ENCODE data around the gene NAB2.
"Not testable (repeated sequence)": the region's sequence is repeated elsewhere in the genome, so short reads cannot be mapped to it uniquely, and the experiment has no call there.

NAB2 gene

GRCh38 chr12:57110104-57111030, 21.5 kb downstream of the NAB2 start:
- peak; percentile 63 to 73 for DNase-seq (ENCODE audit: low read depth in 2 of 2)

GRCh38 chr12:57111031-57111734, 22.3 kb downstream of the NAB2 start, which contains the start of gene STAT6:
Gene STAT6 (minus strand): TSS chr12:57111362. CDS start chr12:57108278, 3,084 bp downstream.
- DNase-seq (ENCODE audit: low read depth in 2 of 2) = peak; percentile 75 to 81

- no peak for DNase-seq (ENCODE audit: low read depth in 2 of 2)
These were observed 23.8 kb downstream of the NAB2 start for GRCh38 chr12:57112492-57113294.

- DNase-seq (ENCODE audit: low read depth in 2 of 2) = no peak
These were observed 27.8 kb downstream of the NAB2 start for GRCh38 chr12:57116580-57117281.

GRCh38 chr12:57118711-57119271, 29.9 kb downstream of the NAB2 start:
- DNase-seq (ENCODE audit: low read depth in 2 of 2) = no peak

- no peak for DNase-seq (ENCODE audit: low read depth in 2 of 2)
These were observed 30.6 kb downstream of the NAB2 start for GRCh38 chr12:57119294-57120085.

- DNase-seq (ENCODE audit: low read depth in 2 of 2) = not testable (repeated sequence)
These were observed 31.8 kb downstream of the NAB2 start for GRCh38 chr12:57120718-57121117.

GRCh38 chr12:57123813-57124212, 34.9 kb downstream of the NAB2 start:
- DNase-seq (ENCODE audit: low read depth in 2 of 2) = no peak

- peak; percentile 55 to 62 for DNase-seq (ENCODE audit: low read depth in 2 of 2)
These were observed 35.5 kb downstream of the NAB2 start for GRCh38 chr12:57124261-57124877.

GRCh38 chr12:57126061-57126460, 37.1 kb downstream of the NAB2 start:
- no peak for DNase-seq (ENCODE audit: low read depth in 2 of 2)

- DNase-seq (ENCODE audit: low read depth in 2 of 2) = no peak
These were observed 37.6 kb downstream of the NAB2 start for GRCh38 chr12:57126561-57126960.

GRCh38 chr12:57127101-57127725, 38.3 kb downstream of the NAB2 start:
- DNase-seq (ENCODE audit: low read depth in 2 of 2) = peak; percentile 60 to 72

- peak; percentile 62 to 71 for DNase-seq (ENCODE audit: low read depth in 2 of 2)
These were observed 39.0 kb downstream of the NAB2 start, which contains the start of gene LRP1 for GRCh38 chr12:57127726-57128518. Gene LRP1 (plus strand): TSS chr12:57128483. CDS start chr12:57128965, 482 bp downstream.

GRCh38 chr12:57128519-57129247, 39.8 kb downstream of the NAB2 start:
- no peak for DNase-seq (ENCODE audit: low read depth in 2 of 2)

GRCh38 chr12:57129321-57129842, 40.5 kb downstream of the NAB2 start:
- no peak for DNase-seq (ENCODE audit: low read depth in 2 of 2)

GRCh38 chr12:57129889-57130288, 41.0 kb downstream of the NAB2 start:
- no peak for DNase-seq (ENCODE audit: low read depth in 2 of 2)

GRCh38 chr12:57130941-57131340, 42.0 kb downstream of the NAB2 start:
- DNase-seq (ENCODE audit: low read depth in 2 of 2) = no peak

All from stimulated activated CD8-positive, alpha-beta memory T cell treated with anti-CD3 and anti-CD28 coated beads, Interleukin-7, amount 100 ng/mL, for 4 hours (primary cell).